ENCODE results near the gene PCK2.

The PCK2 gene

GRCh38 chr14:24064091-24064795 lies 29.9 kb upstream of the PCK2 start:
- Histone ChIP-seq H3K36me3 (ENCODE audit: control insufficient read depth, insufficient read depth, low read length) (no peaks in the 10 kb centered on the region), H3K27me3 (replicated peaks; ENCODE audit: control insufficient read depth, insufficient read depth, low read length) (no peaks in the 10 kb centered on the region), H3K4me3 (replicated peaks; ENCODE audit: low read depth, low read length) (no peak overlapping the region)
- TF ChIP-seq CTCF (IDR thresholded peaks at IDR 0.05; ENCODE audit: insufficient read depth, low read length, poor library complexity, severe bottlenecking): no peak
- no peak for DNase-seq (ENCODE audit: extremely low read depth, insufficient read length)

GRCh38 chr14:24064856-24065255 lies 29.3 kb upstream of the PCK2 start:
- Histone ChIP-seq H3K36me3 (ENCODE audit: control insufficient read depth, insufficient read depth, low read length) (no peaks in the 10 kb centered on the region), H3K4me3 (replicated peaks; ENCODE audit: low read depth, low read length) (no peak overlapping the region)
- DNase-seq (ENCODE audit: extremely low read depth, insufficient read length): no peak

GRCh38 chr14:24065408-24065807 lies 28.7 kb upstream of the PCK2 start:
- no peak overlapping the region for H3K4me3 ChIP-seq (replicated peaks; ENCODE audit: low read depth, low read length)
- no peaks in the 10 kb centered on the region for H3K27me3 ChIP-seq (replicated peaks; ENCODE audit: control insufficient read depth, insufficient read depth, low read length)
- H3K36me3 ChIP-seq (ENCODE audit: control insufficient read depth, insufficient read depth, low read length): no peaks in the 10 kb centered on the region
- TF ChIP-seq CTCF (IDR thresholded peaks at IDR 0.05; ENCODE audit: insufficient read depth, low read length, poor library complexity, severe bottlenecking): no peak
- DNase-seq (ENCODE audit: extremely low read depth, insufficient read length): no peak

More at GRCh38 chr14:24064856-24065255, 29.3 kb upstream of the PCK2 start:
- H3K27me3 ChIP-seq (replicated peaks; ENCODE audit: control insufficient read depth, insufficient read depth, low read length): no peaks in the 10 kb centered on the region
- TF ChIP-seq CTCF (IDR thresholded peaks at IDR 0.05; ENCODE audit: insufficient read depth, low read length, poor library complexity, severe bottlenecking): no peak

GRCh38 chr14:24066496-24067132 lies 27.5 kb upstream of the PCK2 start:
- Histone ChIP-seq H3K4me3 (replicated peaks; ENCODE audit: low read depth, low read length) (no peak overlapping the region), H3K27me3 (replicated peaks; ENCODE audit: control insufficient read depth, insufficient read depth, low read length) (no peaks in the 10 kb centered on the region), H3K36me3 (ENCODE audit: control insufficient read depth, insufficient read depth, low read length) (no peaks in the 10 kb centered on the region)
- no peak for DNase-seq (ENCODE audit: extremely low read depth, insufficient read length)
- no peak for TF ChIP-seq CTCF (IDR thresholded peaks at IDR 0.05; ENCODE audit: insufficient read depth, low read length, poor library complexity, severe bottlenecking)

- Histone ChIP-seq H3K4me3 (replicated peaks; ENCODE audit: low read depth, low read length) (no peak overlapping the region), H3K27me3 (replicated peaks; ENCODE audit: control insufficient read depth, insufficient read depth, low read length) (no peaks in the 10 kb centered on the region), H3K36me3 (ENCODE audit: control insufficient read depth, insufficient read depth, low read length) (no peaks in the 10 kb centered on the region)
- TF ChIP-seq CTCF (IDR thresholded peaks at IDR 0.05; ENCODE audit: insufficient read depth, low read length, poor library complexity, severe bottlenecking): no peak
- DNase-seq (ENCODE audit: extremely low read depth, insufficient read length): no peak
These were observed 26.7 kb upstream of the PCK2 start for GRCh38 chr14:24067133-24068082.
